Panc1 (cell line): Measurements from ENCODE around the gene MAPT. TPM values are rescaled to one million over a fixed set of nuclear protein-coding genes. Genes with fewer than 3 reads are reported as not detected.

ENCODE experiments used
- ATAC-seq: fragments of 200-7000 bp; cut with Tn5 transposase; 2 replicates; pipeline ENCODE4 v1.9.1; 2020; ENCODE audit warnings: mild to moderate bottlenecking, moderate library complexity
- BruUV-seq: library from RNA; stranded (reverse); fragments of 400-500 nt; replicated peaks from 2 replicates; lab custom pipeline; 2021; lab: Mats Ljungman, UMichigan
- CTCF ChIA-PET: fragments of 300-600 bp; sonication (Branson Sonifier 250); formaldehyde crosslinking; loops from one replicate; lab custom pipeline; 2022; ENCODE audit warnings: antibody characterized with exemption; lab: Charles Lee
- POLR2A ChIA-PET: fragments of 300-600 bp; sonication (Branson Sonifier 250); formaldehyde crosslinking; loops from one replicate; lab custom pipeline; 2022; ENCODE audit warnings: antibody characterized with exemption; lab: Charles Lee
- DNase-seq: peaks from one replicate; pipeline ENCODE4 v3.0.0-alpha.2; 2010; ENCODE audit warnings: low read depth, low spot score
- H3K27ac ChIP-seq: 2 replicates; pipeline ENCODE4 v1.5.1; 2011; ENCODE audit warnings: mild to moderate bottlenecking, low read length, inconsistent platforms
- H3K27me3 ChIP-seq: fragments of 200-500 bp; sonication (Bioruptor generic); 2 replicates; pipeline ENCODE4 v1.6.0; 2014; ENCODE audit warnings: low read length, inconsistent platforms; ENCODE audit not compliant: control insufficient read depth, insufficient read depth
- H3K36me3 ChIP-seq: fragments of 200-500 bp; sonication (Bioruptor generic); 2 replicates; pipeline ENCODE4 v1.5.1; 2014; ENCODE audit warnings: inconsistent platforms, mild to moderate bottlenecking, low read length, moderate library complexity; ENCODE audit not compliant: control insufficient read depth, insufficient read depth
- H3K4me1 ChIP-seq: 2 replicates; pipeline ENCODE4 v1.5.1; 2011; ENCODE audit warnings: inconsistent platforms, mild to moderate bottlenecking, low read length, moderate library complexity; ENCODE audit not compliant: control insufficient read depth, insufficient read depth
- H3K4me3 ChIP-seq, 2 experiments: 2 replicates each; pipeline ENCODE4 v1.5.1; 2011 to 2012; ENCODE audit warnings: low read depth in 2 of 2, low read length in 2 of 2, mild to moderate bottlenecking in 2 of 2, inconsistent platforms in 1 of 2, moderate library complexity in 1 of 2
- H3K9me3 ChIP-seq: fragments of 200-500 bp; sonication (Bioruptor generic); 2 replicates; pipeline ENCODE4 v1.5.1; 2014; ENCODE audit warnings: low read depth, mild to moderate bottlenecking, inconsistent platforms, low read length, moderate library complexity; ENCODE audit not compliant: control insufficient read depth, insufficient read depth
- CTCF ChIP-seq: fragments of 450-650 bp; IDR thresholded peaks from 2 replicates; pipeline ENCODE4 v1.5.1; 2017; ENCODE audit warnings: mild to moderate bottlenecking
- POLR2AphosphoS5 ChIP-seq: IDR thresholded peaks from 2 replicates; pipeline ENCODE4 v1.6.1; 2012; ENCODE audit warnings: mild to moderate bottlenecking, low read depth, low read length, moderate library complexity
- REST ChIP-seq, 2 experiments: IDR thresholded peaks; 2 replicates each; pipeline ENCODE4 v1.6.1; 2011 to 2012; ENCODE audit warnings: low read depth in 2 of 2, control low read depth in 1 of 2, low read length in 1 of 2, mild to moderate bottlenecking in 1 of 2, moderate library complexity in 1 of 2; ENCODE audit not compliant: insufficient read depth in 1 of 2
- SIN3A ChIP-seq: IDR thresholded peaks from 2 replicates; pipeline ENCODE4 v1.6.1; 2012; ENCODE audit warnings: low read depth, mild to moderate bottlenecking, low read length, moderate library complexity, borderline replicate concordance; ENCODE audit not compliant: insufficient read depth
- TCF7L2 ChIP-seq: IDR thresholded peaks from 2 replicates; pipeline ENCODE4 v1.6.1; 2011; ENCODE audit warnings: mild to moderate bottlenecking, low read depth, low read length, inconsistent platforms
- in situ Hi-C: cut with HindIII; loops from 2 replicates; pipeline ENCODE4 v1.10.0; 2016; ENCODE audit warnings: low sequenced_read_pairs, low pct_unique_long_range_greater_than_20kb
- intact Hi-C: fragments of 100-400 bp; cut with micrococcal nuclease; formaldehyde crosslinking; loops from one replicate; pipeline ENCODE4 v1.10.0; 2022; ENCODE audit not compliant: unreplicated experiment
- total RNA-seq: library from RNA; stranded (reverse); gene quantifications from one replicate; pipeline ENCODE4 v1.2.1, GENCODE V29; 2021; ENCODE audit not compliant: unreplicated experiment

Gene MAPT
- total RNA-seq, 1 experiment from 2014 or later = 0.59 TPM

GRCh38 chr17:46010597-46011186 lies 116.3 kb downstream of the MAPT start:
- no TSS peak for BruUV-seq
- ATAC-seq = peak; percentile 71

GRCh38 chr17:46011711-46012505 lies 117.6 kb downstream of the MAPT start:
- Histone ChIP-seq H3K36me3 (no peaks in the 10 kb centered on the region), H3K9me3 (no peaks in the 10 kb centered on the region), H3K27ac (no peak overlapping the region), H3K4me1 (no peaks in the 10 kb centered on the region), H3K4me3 (no peak overlapping the region), H3K27me3 (no peaks in the 10 kb centered on the region)
- DNase-seq (no peak), ATAC-seq (no peak)
- BruUV-seq = no TSS peak
- intact Hi-C loops (no loop called here), in situ Hi-C loops (no loop called here)
- ChIA-PET POLR2A (no interaction called here), CTCF (no interaction called here)
- TF ChIP-seq POLR2AphosphoS5 (no peak), REST (IDR thresholded peaks at IDR 0.05; ENCODE audit: insufficient read depth in 1 of 2, low read depth in 2 of 2, low read length in 1 of 2) (no peak), TCF7L2 (no peak), CTCF (no peak)

More at GRCh38 chr17:46010597-46011186, 116.3 kb downstream of the MAPT start:
- intact Hi-C loops (no loop called here), in situ Hi-C loops (no loop called here)
- DNase-seq = no peak
- Histone ChIP-seq H3K4me3 (no peak overlapping the region), H3K27me3 (no peaks in the 10 kb centered on the region), H3K4me1 (no peaks in the 10 kb centered on the region), H3K9me3 (no peaks in the 10 kb centered on the region), H3K36me3 (no peaks in the 10 kb centered on the region), H3K27ac (no peak overlapping the region)
- CTCF ChIA-PET = no interaction called here
- TF ChIP-seq REST (IDR thresholded peaks at IDR 0.05; ENCODE audit: insufficient read depth in 1 of 2, low read depth in 2 of 2, low read length in 1 of 2) (no peak), TCF7L2 (no peak), POLR2AphosphoS5 (no peak), CTCF (no peak), SIN3A (no peak)
- POLR2A ChIA-PET = no interaction called here
